Ectodermal cell (in vitro differentiated cells): ENCODE measurements around the gene CSF3.

Source experiments
- H3K27ac ChIP-seq: 2 replicates; pipeline ENCODE4 v1.7.0; 2013; ENCODE audit warnings: mild to moderate bottlenecking, low read depth, low read length; ENCODE audit not compliant: insufficient read depth, poor library complexity, severe bottlenecking
- H3K27me3 ChIP-seq: 2 replicates; pipeline ENCODE4 v1.7.0; 2013; ENCODE audit warnings: mild to moderate bottlenecking, low read length; ENCODE audit not compliant: insufficient read depth, control insufficient read depth, poor library complexity, severe bottlenecking
- H3K36me3 ChIP-seq: one replicate; pipeline ENCODE4 v1.7.0; 2013; ENCODE audit warnings: low read length; ENCODE audit not compliant: control insufficient read depth, insufficient read depth
- H3K4me1 ChIP-seq: one replicate; pipeline ENCODE4 v1.7.0; 2013; ENCODE audit warnings: low read length; ENCODE audit not compliant: control insufficient read depth, insufficient read depth
- H3K4me3 ChIP-seq: 2 replicates; pipeline ENCODE4 v1.7.0; 2013; ENCODE audit warnings: low read depth, low read length, control low read depth; ENCODE audit not compliant: insufficient read depth
- H3K9me3 ChIP-seq: 2 replicates; pipeline ENCODE4 v1.7.0; 2013; ENCODE audit warnings: mild to moderate bottlenecking, low read length, moderate library complexity; ENCODE audit not compliant: control insufficient read depth
- WGBS, 2 experiments: methylation state at CpG; one replicate each; pipeline ENCODE4 v1.1.7; 2013; ENCODE audit warnings: missing lambda C conversion rate in 2 of 2; 5-methylcytosine and 5-hydroxymethylcytosine counted together

Gene CSF3

GRCh38 chr17:39979016-39979670 is 36.1 kb upstream of the CSF3 start:
- whole genome bisulfite sequencing, 2 experiments = 70 to 72% methylated on average over 4 of the region's 5 CpGs
- Histone ChIP-seq H3K4me3 (no peak overlapping the region), H3K27ac (no peak overlapping the region), H3K4me1 (no peaks in the 10 kb centered on the region), H3K9me3 (no peaks in the 10 kb centered on the region), H3K27me3 (peaks cover 18% of the 10 kb centered on the region), H3K36me3 (peaks cover 1% of the 10 kb centered on the region)

GRCh38 chr17:39979893-39980350 is 35.3 kb upstream of the CSF3 start:
- H3K4me3 ChIP-seq = peak overlapping the region; percentile 92
- WGBS, 2 experiments = 3% methylated on average over 10 of the region's 10 CpGs
- peaks cover 9% of the 10 kb centered on the region for H3K36me3 ChIP-seq
- H3K27me3 ChIP-seq = peaks cover 18% of the 10 kb centered on the region
- no peak overlapping the region for H3K27ac ChIP-seq
- no peaks in the 10 kb centered on the region for H3K9me3 ChIP-seq
- H3K4me1 ChIP-seq = no peaks in the 10 kb centered on the region

GRCh38 chr17:39980351-39981206 is 34.7 kb upstream of the CSF3 start, which contains the start of gene PSMD3:
Gene PSMD3, plus strand, starts transcription at chr17:39980807. Its CDS starts 164 bp downstream, at chr17:39980971.
- Histone ChIP-seq H3K36me3 (peaks cover 15% of the 10 kb centered on the region), H3K4me1 (no peaks in the 10 kb centered on the region), H3K9me3 (no peaks in the 10 kb centered on the region), H3K4me3 (peak within 1 kb of the TSS; percentile 92), H3K27ac (peak within 1 kb of the TSS; percentile 88), H3K27me3 (peaks cover 18% of the 10 kb centered on the region)
- 0% methylated on average over 84 of the region's 84 CpGs for WGBS, 2 experiments

GRCh38 chr17:39981207-39981741 is 34.0 kb upstream of the CSF3 start:
- H3K4me1 ChIP-seq = no peaks in the 10 kb centered on the region
- peak overlapping the region; percentile 88 for H3K27ac ChIP-seq
- WGBS, 2 experiments = 1 to 3% methylated on average over 15 of the region's 15 CpGs
- H3K27me3 ChIP-seq = peaks cover 18% of the 10 kb centered on the region
- no peaks in the 10 kb centered on the region for H3K9me3 ChIP-seq
- H3K4me3 ChIP-seq = peak overlapping the region; percentile 92
- peaks cover 22% of the 10 kb centered on the region for H3K36me3 ChIP-seq

- H3K9me3 ChIP-seq = no peaks in the 10 kb centered on the region
- H3K4me1 ChIP-seq = no peaks in the 10 kb centered on the region
- 52 to 59% methylated on average over 7 of the region's 7 CpGs for whole genome bisulfite sequencing, 2 experiments
Observed at GRCh38 chr17:39981766-39982375, 33.4 kb upstream of the CSF3 start.

GRCh38 chr17:39988206-39988810 is 26.9 kb upstream of the CSF3 start:
- Histone ChIP-seq H3K27me3 (no peaks in the 10 kb centered on the region), H3K27ac (no peak overlapping the region), H3K4me1 (no peaks in the 10 kb centered on the region), H3K36me3 (peaks cover 75% of the 10 kb centered on the region), H3K4me3 (no peak overlapping the region), H3K9me3 (no peaks in the 10 kb centered on the region)
- WGBS, 2 experiments = 96 to 97% methylated on average over 11 of the region's 11 CpGs

More at GRCh38 chr17:39981766-39982375, 33.4 kb upstream of the CSF3 start:
- H3K27me3 ChIP-seq = peaks cover 18% of the 10 kb centered on the region
- peak overlapping the region; percentile 92 for H3K4me3 ChIP-seq
- H3K27ac ChIP-seq = no peak overlapping the region
- H3K36me3 ChIP-seq = peaks cover 28% of the 10 kb centered on the region

- Histone ChIP-seq H3K27ac (no peak overlapping the region), H3K4me1 (no peaks in the 10 kb centered on the region), H3K9me3 (no peaks in the 10 kb centered on the region), H3K27me3 (no peaks in the 10 kb centered on the region), H3K4me3 (no peak overlapping the region), H3K36me3 (peaks cover 64% of the 10 kb centered on the region)
- 94 to 97% methylated on average over 11 of the region's 11 CpGs for WGBS, 2 experiments
Observed at GRCh38 chr17:39994448-39994847, 20.8 kb upstream of the CSF3 start.

- WGBS, 2 experiments = 95 to 96% methylated on average over 6 of the region's 6 CpGs
- H3K4me1 ChIP-seq = no peaks in the 10 kb centered on the region
- H3K27ac ChIP-seq = no peak overlapping the region
- H3K4me3 ChIP-seq = no peak overlapping the region
- H3K36me3 ChIP-seq = peaks cover 55% of the 10 kb centered on the region
- no peaks in the 10 kb centered on the region for H3K27me3 ChIP-seq
- H3K9me3 ChIP-seq = no peaks in the 10 kb centered on the region
Observed at GRCh38 chr17:39995438-39995837, 19.8 kb upstream of the CSF3 start.

GRCh38 chr17:39996162-39996561 is 19.1 kb upstream of the CSF3 start:
- H3K27ac ChIP-seq = no peak overlapping the region
- no peaks in the 10 kb centered on the region for H3K4me1 ChIP-seq
- no peaks in the 10 kb centered on the region for H3K27me3 ChIP-seq
- H3K9me3 ChIP-seq = no peaks in the 10 kb centered on the region
- 93 to 95% methylated on average over 8 of the region's 8 CpGs for WGBS, 2 experiments
- no peak overlapping the region for H3K4me3 ChIP-seq
- H3K36me3 ChIP-seq = peaks cover 53% of the 10 kb centered on the region
